ENCODE data around the gene YBX2. TPM values are rescaled to one million over a fixed set of nuclear protein-coding genes. Genes with fewer than 3 reads are reported as not detected.
A peak's percentile ranks its signal among the peaks of the same experiment; 100 is the strongest.

The YBX2 gene
- total RNA-seq, 2 donors from 2014 or later = not detected

- peak overlapping the region; percentile 94 for H3K27ac Mint-ChIP-seq
- peaks cover 2% of the 10 kb centered on the region for H3K36me3 Mint-ChIP-seq (ENCODE audit: low read depth)
- no peaks in the 10 kb centered on the region for H3K27me3 Mint-ChIP-seq
- peak; percentile 76 for ATAC-seq
- H3K4me3 Mint-ChIP-seq = peak overlapping the region; percentile 95
- DNase-seq = peak; percentile 89 to 93 (median 89)
- H3K4me1 Mint-ChIP-seq = peaks cover 40% of the 10 kb centered on the region
- no peaks in the 10 kb centered on the region for H3K9me3 ChIP-seq (ENCODE audit: control insufficient read depth, low read length, poor library complexity, severe bottlenecking)
Observed at GRCh38 chr17:7329374-7329996, 35.0 kb upstream of the YBX2 start.

GRCh38 chr17:7328840-7329373 is 34.5 kb upstream of the YBX2 start, which contains the start of gene NEURL4:
Gene NEURL4, minus strand, starts transcription at chr17:7329335. Its CDS starts 23 bp downstream, at chr17:7329312.
- no peaks in the 10 kb centered on the region for H3K9me3 ChIP-seq (ENCODE audit: control insufficient read depth, low read length, poor library complexity, severe bottlenecking)
- Mint-ChIP-seq H3K36me3 (ENCODE audit: low read depth) (peaks cover 2% of the 10 kb centered on the region), H3K4me1 (peaks cover 42% of the 10 kb centered on the region), H3K4me3 (peak within 1 kb of the TSS; percentile 95), H3K27me3 (no peaks in the 10 kb centered on the region), H3K27ac (peak within 1 kb of the TSS; percentile 94)
- ATAC-seq = peak; percentile 60
- DNase-seq = no peak

GRCh38 chr17:7328009-7328408 is 33.6 kb upstream of the YBX2 start:
- Mint-ChIP-seq H3K4me3 (peak overlapping the region; percentile 95), H3K36me3 (ENCODE audit: low read depth) (peaks cover 2% of the 10 kb centered on the region), H3K4me1 (peaks cover 36% of the 10 kb centered on the region), H3K27me3 (no peaks in the 10 kb centered on the region), H3K27ac (peak overlapping the region; percentile 94)
- ATAC-seq (no peak), DNase-seq (no peak)
- H3K9me3 ChIP-seq (ENCODE audit: control insufficient read depth, low read length, poor library complexity, severe bottlenecking) = no peaks in the 10 kb centered on the region

- Mint-ChIP-seq H3K4me1 (peaks cover 32% of the 10 kb centered on the region), H3K4me3 (no peak overlapping the region), H3K27ac (peak overlapping the region; percentile 94), H3K36me3 (ENCODE audit: low read depth) (peaks cover 2% of the 10 kb centered on the region), H3K27me3 (no peaks in the 10 kb centered on the region)
- no peak for ATAC-seq
- H3K9me3 ChIP-seq (ENCODE audit: control insufficient read depth, low read length, poor library complexity, severe bottlenecking) = no peaks in the 10 kb centered on the region
- DNase-seq = no peak
Observed at GRCh38 chr17:7327501-7327900, 33.1 kb upstream of the YBX2 start.

GRCh38 chr17:7327056-7327455 is 32.6 kb upstream of the YBX2 start:
- Mint-ChIP-seq H3K4me3 (no peak overlapping the region), H3K27me3 (no peaks in the 10 kb centered on the region), H3K36me3 (ENCODE audit: low read depth) (peaks cover 2% of the 10 kb centered on the region), H3K27ac (no peak overlapping the region), H3K4me1 (peaks cover 28% of the 10 kb centered on the region)
- ATAC-seq = no peak
- no peaks in the 10 kb centered on the region for H3K9me3 ChIP-seq (ENCODE audit: control insufficient read depth, low read length, poor library complexity, severe bottlenecking)
- DNase-seq = no peak

GRCh38 chr17:7326186-7326585 is 31.7 kb upstream of the YBX2 start:
- Mint-ChIP-seq H3K27ac (no peak overlapping the region), H3K4me1 (peaks cover 28% of the 10 kb centered on the region), H3K4me3 (no peak overlapping the region), H3K36me3 (ENCODE audit: low read depth) (peaks cover 5% of the 10 kb centered on the region), H3K27me3 (no peaks in the 10 kb centered on the region)
- no peak for DNase-seq
- H3K9me3 ChIP-seq (ENCODE audit: control insufficient read depth, low read length, poor library complexity, severe bottlenecking) = no peaks in the 10 kb centered on the region
- ATAC-seq = no peak

- no peaks in the 10 kb centered on the region for H3K27me3 Mint-ChIP-seq
- peak overlapping the region; percentile 79 for H3K27ac Mint-ChIP-seq
- no peak for ATAC-seq
- peaks cover 5% of the 10 kb centered on the region for H3K36me3 Mint-ChIP-seq (ENCODE audit: low read depth)
- no peak for DNase-seq
- peaks cover 28% of the 10 kb centered on the region for H3K4me1 Mint-ChIP-seq
- no peaks in the 10 kb centered on the region for H3K9me3 ChIP-seq (ENCODE audit: control insufficient read depth, low read length, poor library complexity, severe bottlenecking)
- H3K4me3 Mint-ChIP-seq = no peak overlapping the region
Observed at GRCh38 chr17:7325031-7325528, 30.6 kb upstream of the YBX2 start.

- H3K9me3 ChIP-seq (ENCODE audit: control insufficient read depth, low read length, poor library complexity, severe bottlenecking) = no peaks in the 10 kb centered on the region
- no peak for ATAC-seq
- Mint-ChIP-seq H3K4me1 (peaks cover 22% of the 10 kb centered on the region), H3K27me3 (no peaks in the 10 kb centered on the region), H3K36me3 (ENCODE audit: low read depth) (peaks cover 5% of the 10 kb centered on the region), H3K4me3 (no peak overlapping the region), H3K27ac (no peak overlapping the region)
- no peak for DNase-seq
Observed at GRCh38 chr17:7324438-7324779, 30.0 kb upstream of the YBX2 start.

GRCh38 chr17:7323731-7324437 is 29.4 kb upstream of the YBX2 start:
- DNase-seq (peak; percentile 55 to 73 (median 57)), ATAC-seq (peak; percentile 57)
- peak overlapping the region; percentile 41 for H3K4me3 Mint-ChIP-seq
- no peak overlapping the region for H3K27ac Mint-ChIP-seq
- H3K36me3 Mint-ChIP-seq (ENCODE audit: low read depth) = peaks cover 5% of the 10 kb centered on the region
- H3K27me3 Mint-ChIP-seq = no peaks in the 10 kb centered on the region
- H3K9me3 ChIP-seq (ENCODE audit: control insufficient read depth, low read length, poor library complexity, severe bottlenecking) = no peaks in the 10 kb centered on the region
- peaks cover 21% of the 10 kb centered on the region for H3K4me1 Mint-ChIP-seq

GRCh38 chr17:7322520-7323194 is 28.2 kb upstream of the YBX2 start:
- peaks cover 7% of the 10 kb centered on the region for H3K36me3 Mint-ChIP-seq (ENCODE audit: low read depth)

GRCh38 chr17:7321466-7321865 is 27.0 kb upstream of the YBX2 start:
- Mint-ChIP-seq H3K4me3 (no peak overlapping the region), H3K36me3 (ENCODE audit: low read depth) (peaks cover 7% of the 10 kb centered on the region), H3K27me3 (no peaks in the 10 kb centered on the region), H3K27ac (peak overlapping the region; percentile 41), H3K4me1 (peaks cover 12% of the 10 kb centered on the region)
- no peaks in the 10 kb centered on the region for H3K9me3 ChIP-seq (ENCODE audit: control insufficient read depth, low read length, poor library complexity, severe bottlenecking)
- ATAC-seq (no peak), DNase-seq (no peak)

More at GRCh38 chr17:7322520-7323194, 28.2 kb upstream of the YBX2 start:
- Mint-ChIP-seq H3K27ac (no peak overlapping the region), H3K4me3 (no peak overlapping the region), H3K27me3 (no peaks in the 10 kb centered on the region), H3K4me1 (peaks cover 11% of the 10 kb centered on the region)
- no peaks in the 10 kb centered on the region for H3K9me3 ChIP-seq (ENCODE audit: control insufficient read depth, low read length, poor library complexity, severe bottlenecking)
- DNase-seq (no peak), ATAC-seq (no peak)

- no peak for DNase-seq
- no peak overlapping the region for H3K4me3 Mint-ChIP-seq
- peaks cover 24% of the 10 kb centered on the region for H3K4me1 Mint-ChIP-seq
- no peak overlapping the region for H3K27ac Mint-ChIP-seq
- no peak for ATAC-seq
- no peaks in the 10 kb centered on the region for H3K9me3 ChIP-seq (ENCODE audit: control insufficient read depth, low read length, poor library complexity, severe bottlenecking)
- no peaks in the 10 kb centered on the region for H3K27me3 Mint-ChIP-seq
- peaks cover 5% of the 10 kb centered on the region for H3K36me3 Mint-ChIP-seq (ENCODE audit: low read depth)
Observed at GRCh38 chr17:7318121-7318860, 23.9 kb upstream of the YBX2 start.
